HG03432 (cell line): ENCODE results near the gene ADPRHL1.

ENCODE experiments used
- ATAC-seq: cut with Tn5 transposase; IDR thresholded peaks from one replicate; pipeline ENCODE4 v1.9.1; 2021; ENCODE audit warnings: mild to moderate bottlenecking, moderate library complexity; ENCODE audit not compliant: unreplicated experiment

ADPRHL1 gene

GRCh38 chr13:113418722-113419049 is 34.6 kb downstream of the ADPRHL1 start:
- ATAC-seq = no peak

DNA sequence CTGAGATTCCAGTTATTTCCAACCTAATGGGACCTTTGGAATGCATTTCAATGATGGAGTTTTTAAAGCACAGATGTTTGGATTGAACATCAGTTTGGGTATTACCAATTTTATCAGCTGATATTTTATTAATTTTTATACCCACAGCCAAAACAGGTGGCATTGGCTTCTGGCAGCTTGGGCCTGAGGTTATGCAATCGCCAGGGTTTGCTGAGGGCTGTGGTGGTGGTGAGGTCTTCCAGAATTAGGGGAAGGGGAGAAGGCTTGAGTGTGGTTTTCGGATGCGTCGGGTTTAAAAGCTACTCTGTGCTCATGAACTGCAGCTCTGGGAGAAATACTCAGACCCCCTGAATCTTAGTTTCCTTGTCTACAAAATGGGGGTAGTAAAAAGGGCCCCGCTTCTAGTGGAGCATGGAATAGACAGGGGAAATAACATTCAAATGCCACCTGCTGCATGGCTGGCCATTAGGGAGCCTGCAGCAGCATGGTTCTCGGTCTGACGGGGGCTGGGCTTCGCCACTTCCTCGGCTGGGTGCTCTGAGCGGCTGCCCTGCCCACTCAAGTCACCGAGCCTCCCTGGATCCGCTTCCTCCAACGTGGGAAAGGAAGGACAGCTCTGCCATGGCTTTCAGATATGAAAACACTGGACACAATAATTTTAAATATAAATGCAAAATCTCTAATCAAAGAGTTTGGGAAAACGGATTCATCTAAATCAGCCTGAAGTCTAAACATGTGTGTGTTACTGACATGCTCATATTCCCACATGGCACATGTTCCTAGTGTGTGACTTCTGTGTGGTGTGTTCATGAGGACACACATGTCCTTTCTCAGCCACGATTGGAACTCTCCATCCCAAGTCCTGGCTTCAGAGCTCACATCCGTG is 35.2 kb downstream of the ADPRHL1 start:
- ATAC-seq = no peak

- no peak for ATAC-seq
Observed at GRCh38 chr13:113417008-113417751, 36.1 kb downstream of the ADPRHL1 start.

GRCh38 chr13:113415825-113416224 is 37.5 kb downstream of the ADPRHL1 start:
- ATAC-seq = no peak

DNA sequence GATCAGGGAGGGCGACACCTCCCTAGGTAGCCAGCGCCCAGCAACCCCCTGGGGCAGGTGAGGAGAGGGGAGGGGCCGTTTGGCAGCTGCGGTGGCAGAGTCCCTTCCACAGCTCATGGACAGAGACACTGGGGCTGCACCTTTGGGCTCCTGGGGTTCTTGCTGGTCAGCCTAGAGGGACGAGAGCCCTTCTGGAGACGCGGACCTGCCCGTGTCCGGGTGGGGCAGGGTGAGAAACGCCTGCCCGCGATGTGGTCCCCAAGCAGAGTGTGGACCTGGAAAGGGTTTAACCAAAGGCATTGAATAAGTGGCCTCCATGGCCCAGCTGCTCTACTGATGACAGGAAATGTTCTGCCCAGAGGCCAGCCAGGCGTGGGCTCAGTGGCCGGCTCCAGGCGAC is 38.3 kb downstream of the ADPRHL1 start:
- no peak for ATAC-seq

DNA sequence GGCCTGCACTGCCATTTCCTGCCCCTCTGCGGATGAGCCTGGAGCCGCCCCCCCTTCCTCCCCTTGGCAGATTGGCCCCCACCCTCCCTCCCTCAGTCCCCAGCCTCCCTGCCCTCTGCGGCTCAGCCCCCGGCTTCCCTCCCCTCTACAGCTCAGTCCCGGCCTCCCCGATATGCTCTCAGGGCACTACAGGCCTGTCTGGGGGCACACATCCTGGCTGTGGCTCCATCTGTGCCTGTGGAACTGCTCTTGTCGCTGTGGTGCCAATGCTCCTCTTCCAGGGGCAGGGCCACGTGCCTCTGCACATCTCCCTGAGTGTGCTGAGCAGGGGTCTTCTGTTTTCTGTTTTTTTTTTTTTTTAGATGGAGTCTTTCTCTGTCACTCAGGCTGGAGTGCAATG is 39.0 kb downstream of the ADPRHL1 start:
- no peak for ATAC-seq

- ATAC-seq = no peak
Observed at GRCh38 chr13:113413898-113414282, 39.4 kb downstream of the ADPRHL1 start.

DNA sequence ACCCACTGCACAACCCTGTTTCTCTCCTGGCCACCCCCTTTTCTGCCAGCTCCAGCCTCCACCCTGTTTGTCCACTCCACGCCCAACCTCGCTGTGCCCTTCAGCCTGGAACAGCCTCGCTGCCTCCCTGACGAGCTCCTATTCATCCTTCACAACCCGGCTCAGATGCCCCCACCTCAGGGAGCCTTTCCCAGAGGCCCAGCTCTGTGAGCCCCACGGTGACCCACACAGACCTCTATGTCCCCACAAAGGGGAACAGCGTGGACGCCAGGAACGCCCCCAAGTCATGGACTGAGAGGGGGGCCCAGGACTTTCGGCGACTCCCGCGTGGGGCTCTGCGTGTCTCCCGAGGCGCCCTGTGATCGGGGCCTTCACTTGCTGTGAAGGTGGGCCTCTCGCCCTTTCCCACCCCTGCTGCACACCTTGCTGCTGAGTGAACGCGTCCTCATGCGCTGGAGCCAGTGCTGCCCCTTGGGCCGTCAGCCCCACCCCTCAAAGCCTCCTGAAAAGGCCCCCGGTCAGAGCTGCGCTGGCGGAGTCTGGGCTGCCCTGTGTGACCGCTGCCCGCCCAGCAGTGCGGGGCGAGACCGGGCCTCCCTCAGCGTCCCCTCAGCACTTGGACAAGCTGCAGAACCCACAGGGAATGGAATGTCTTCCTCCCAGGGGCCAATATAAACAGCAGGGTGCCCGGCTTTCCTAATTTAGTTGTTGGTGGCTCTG is 40.0 kb downstream of the ADPRHL1 start:
- ATAC-seq = no peak

GRCh38 chr13:113412440-113412839 is 40.8 kb downstream of the ADPRHL1 start:
- ATAC-seq = no peak

DNA sequence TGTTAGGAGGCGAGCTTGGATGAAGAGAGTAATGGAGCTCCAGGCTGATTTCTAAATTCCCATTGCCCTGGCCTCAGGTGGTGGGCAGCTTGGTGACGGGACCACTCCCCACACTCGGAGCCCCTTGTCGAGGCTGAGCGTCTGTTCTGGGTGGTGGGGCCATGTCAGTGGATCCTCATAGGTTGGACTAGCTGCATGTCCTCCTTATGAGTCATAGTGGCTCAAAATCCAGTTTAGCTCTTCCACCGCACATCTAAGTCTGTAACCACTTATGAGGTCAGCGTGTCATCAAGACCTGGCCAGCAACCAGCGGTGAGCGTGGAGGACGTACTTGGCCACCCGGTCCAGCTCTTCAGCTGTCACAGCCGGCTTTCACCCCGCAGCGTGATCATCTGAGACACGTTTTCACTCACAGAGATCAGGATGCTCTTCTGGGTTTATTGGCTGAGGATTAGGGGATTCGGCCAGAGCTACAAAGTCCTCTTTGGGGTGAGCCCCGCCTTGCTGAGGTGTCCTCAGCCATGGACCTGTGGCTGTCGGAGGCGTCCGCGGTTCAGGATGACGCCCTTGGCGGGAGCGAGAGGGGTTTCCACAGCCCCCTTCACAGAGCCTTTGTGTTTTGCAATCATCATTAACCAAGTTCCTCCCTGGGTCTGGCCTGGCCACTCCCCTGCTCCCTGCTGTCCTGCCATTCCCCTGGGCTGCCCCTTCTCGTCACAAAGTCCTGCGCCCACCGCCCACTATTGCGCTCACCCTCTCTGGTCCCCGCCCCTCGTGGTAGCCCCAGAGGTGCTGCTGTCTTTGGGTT is 41.9 kb downstream of the ADPRHL1 start:
- no peak for ATAC-seq

GRCh38 chr13:113410472-113411201 is 42.7 kb downstream of the ADPRHL1 start:
- no peak for ATAC-seq

- no peak for ATAC-seq
Observed at GRCh38 chr13:113408562-113408961, 44.7 kb downstream of the ADPRHL1 start.

- no peak for ATAC-seq
Observed at GRCh38 chr13:113407531-113408393, 45.5 kb downstream of the ADPRHL1 start.

- ATAC-seq = no peak
Observed at GRCh38 chr13:113407103-113407530, 46.2 kb downstream of the ADPRHL1 start.

DNA sequence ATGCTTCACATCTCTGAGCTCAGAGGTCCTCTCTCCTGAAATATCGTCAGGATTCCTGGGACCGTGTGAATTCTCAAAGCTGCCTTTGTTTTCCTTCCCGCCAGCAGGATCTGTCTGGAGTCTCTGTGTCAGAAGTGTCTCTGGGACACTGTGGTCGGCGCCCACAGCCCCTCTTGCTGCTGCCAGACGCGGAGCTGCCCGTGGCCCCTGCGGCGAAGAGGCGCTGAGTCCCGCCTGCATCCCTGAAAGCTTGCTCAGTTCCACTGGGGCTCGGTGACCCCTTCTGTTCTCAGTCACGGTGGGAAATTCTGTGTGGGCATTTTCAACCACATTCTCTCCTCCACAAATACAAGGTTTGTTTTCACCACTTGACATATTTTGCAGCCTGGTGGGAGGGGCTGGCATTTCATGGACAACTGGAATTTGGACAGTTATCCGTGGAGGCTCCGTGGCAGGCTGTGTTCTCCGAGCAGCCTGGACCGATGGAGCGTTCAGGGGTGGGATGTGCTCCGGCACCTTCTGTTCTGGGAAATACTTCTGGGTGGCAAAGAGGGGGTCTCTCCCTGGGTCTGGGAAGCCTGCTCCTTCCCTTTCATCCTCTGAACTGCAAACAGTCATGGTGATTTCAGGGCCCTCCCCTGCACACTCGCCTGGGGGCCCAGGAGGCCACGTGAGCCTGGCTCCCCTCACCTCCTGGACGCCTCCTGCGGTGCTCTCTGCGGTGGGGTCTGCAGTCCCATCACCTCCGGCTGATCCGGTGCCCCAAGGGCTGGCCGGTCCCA is 46.8 kb downstream of the ADPRHL1 start:
- ATAC-seq = no peak

DNA sequence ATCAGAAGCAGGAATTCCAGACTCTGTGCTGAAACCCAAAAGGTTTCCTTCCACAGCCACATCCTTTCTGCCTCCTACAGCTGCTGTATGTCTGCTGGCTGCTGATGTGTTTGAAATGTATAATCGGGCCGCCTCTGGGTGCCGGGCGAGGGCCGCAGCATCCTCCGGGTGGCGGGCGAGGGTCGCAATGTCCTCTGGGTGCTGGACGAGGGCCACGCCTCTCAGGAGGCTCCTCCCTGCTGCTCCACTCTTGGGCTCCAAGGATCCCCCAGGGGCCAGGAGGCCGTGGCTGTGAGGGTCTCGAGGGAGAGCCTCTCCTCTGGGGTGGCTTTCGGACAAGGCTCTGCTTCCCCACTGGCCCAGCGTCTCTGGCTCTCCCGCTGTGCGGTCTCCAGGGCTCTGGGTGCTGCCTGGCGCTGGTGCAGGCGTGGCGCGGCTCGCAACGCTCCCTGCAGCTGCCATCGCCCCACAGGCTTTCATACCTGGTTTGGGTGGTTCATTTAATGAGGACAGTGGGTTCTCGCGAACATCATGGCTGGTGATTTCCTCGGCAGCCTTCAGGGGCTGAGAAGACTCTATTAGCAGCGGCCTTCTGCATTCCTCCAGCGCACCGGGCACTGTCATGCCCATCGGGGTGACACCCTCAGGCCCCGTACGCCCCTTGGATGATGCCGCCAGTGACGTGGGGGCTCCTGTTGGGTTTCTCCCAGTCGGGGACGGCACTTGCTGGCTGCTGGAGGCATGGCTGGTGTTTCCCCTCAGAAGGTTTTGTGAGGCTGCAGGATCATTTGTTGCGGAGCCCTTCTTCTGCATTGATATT is 47.6 kb downstream of the ADPRHL1 start:
- no peak for ATAC-seq

GRCh38 chr13:113404723-113405471 is 48.4 kb downstream of the ADPRHL1 start:
- ATAC-seq = no peak
